Stomach (tissue), 9 donors: ENCODE data around the gene UGT2B17. TPM values are rescaled to one million over a fixed set of nuclear protein-coding genes. Genes with fewer than 3 reads are reported as not detected.

ENCODE experiments used
- DNase-seq, 2 donors: peaks; one replicate each; pipeline versions ENCODE4 v3.0.0 to v3.0.0-alpha.2; 2013 to 2019
- H3K27ac ChIP-seq, 5 donors: fragments of 200-600 bp in 4 of 5; sonication (generic) in 4 of 5; one replicate each; pipeline ENCODE4 v1.5.1; 2013 to 2019; ENCODE audit warnings: mild to moderate bottlenecking in 1 of 5, moderate library complexity in 1 of 5
- H3K27me3 ChIP-seq, 3 donors: fragments of 200-600 bp; sonication (generic); one replicate each; pipeline ENCODE4 v1.5.1; 2017 to 2019; ENCODE audit warnings: mixed run types in 1 of 3
- H3K36me3 ChIP-seq, 4 donors: fragments of 200-600 bp; sonication (generic); 1 replicate in 3 of 4; 2 replicates in 1 of 4; pipeline ENCODE4 v1.5.1; 2016 to 2019
- H3K4me1 ChIP-seq, 4 donors: fragments of 200-600 bp; sonication (generic); one replicate each; pipeline ENCODE4 v1.5.1; 2016 to 2019
- H3K4me3 ChIP-seq, 4 donors: fragments of 200-600 bp; sonication (generic) in 3 of 4; one replicate each; pipeline ENCODE4 v1.5.1; 2016 to 2019; ENCODE audit warnings: mild to moderate bottlenecking in 1 of 4
- H3K9me3 ChIP-seq, 4 donors: fragments of 200-600 bp; sonication (generic); one replicate each; pipeline ENCODE4 v1.5.1; 2016 to 2019
- CTCF ChIP-seq, 7 experiments: fragments of 450-650 bp in 4 of 7; fragments of 200-600 bp in 3 of 7; sonication (generic) in 3 of 7; IDR thresholded peaks; one replicate each; pipeline ENCODE4 v1.5.1; 2016 to 2019; ENCODE audit warnings: antibody characterized with exemption in 7 of 7, control low read depth in 2 of 7, mild to moderate bottlenecking in 1 of 7
- EP300 ChIP-seq: sonication (generic); formaldehyde crosslinking; IDR thresholded peaks from one replicate; pipeline ENCODE4 v1.6.1; 2017; ENCODE audit warnings: antibody characterized with exemption
- POLR2A ChIP-seq, 4 donors: fragments of 450-650 bp; IDR thresholded peaks; one replicate each; pipeline ENCODE4 v1.6.1; 2016; ENCODE audit warnings: antibody characterized with exemption in 4 of 4, control low read depth in 2 of 4, mild to moderate bottlenecking in 1 of 4, moderate library complexity in 1 of 4
- POLR2AphosphoS5 ChIP-seq, 3 donors: sonication (generic); formaldehyde crosslinking; IDR thresholded peaks; one replicate each; pipeline ENCODE4 v1.6.1; 2016; ENCODE audit warnings: antibody characterized with exemption in 3 of 3
- WGBS, 5 donors: extraction: QIAGEN DNeasy Blood & Tissue Kit in 3 of 5; methylation state at CpG; one replicate each; pipeline versions ENCODE4 v1.1.5 to v1.1.7; 2013 to 2018; 5-methylcytosine and 5-hydroxymethylcytosine counted together
- intact Hi-C: fragments of 100-400 bp; cut with DNase I; formaldehyde crosslinking; loops from one replicate; pipeline ENCODE4 v1.15.1; 2023; ENCODE audit warnings: low total_unique reads
- polyA plus RNA-seq, 3 donors: library from polyadenylated mRNA; stranded (reverse); fragments of 200-250 nt; gene quantifications; one replicate each; pipeline ENCODE4 v1.2.3, GENCODE V29; 2013
- total RNA-seq, 5 donors: library from RNA; depleted of rRNA; stranded (reverse); fragments of >200 nt; gene quantifications; one replicate each; pipeline versions ENCODE4 v1.1.0 to v1.2.3, GENCODE V29; 2014 to 2016
- donor health status: healthy with polysubstance abuse.
- donor health status: Bipolar disorder and iron deficiency.
- donor health status: healthy.

The UGT2B17 gene
- total and polyA plus RNA-seq, 8 donors, result 0.40 TPM; not detected in 7

- no peak for DNase-seq
Measured at GRCh38 chr4:68489338-68489737, 86.8 kb downstream of the UGT2B17 start.

More at GRCh38 chr4:68489338-68489737, 86.8 kb downstream of the UGT2B17 start:
- 43 to 93% (median 67%) methylated on average over 2 to 5 of the region's 5 CpGs for WGBS, 5 donors
- H3K4me1 ChIP-seq, result peaks cover 0 to under 1% (median 0%) of the 10 kb centered on the region in 4 donors
- H3K27ac ChIP-seq, result no peak overlapping the region
- no peak for TF ChIP-seq CTCF (IDR thresholded peaks at IDR 0.05)
- no peak for TF ChIP-seq POLR2A (IDR thresholded peaks at IDR 0.05)
- TF ChIP-seq POLR2AphosphoS5 (IDR thresholded peaks at IDR 0.05), result no peak
- TF ChIP-seq EP300, result no peak
- no peak overlapping the region for H3K4me3 ChIP-seq
- no peaks in the 10 kb centered on the region for H3K36me3 ChIP-seq
- H3K9me3 ChIP-seq, result no peaks in the 10 kb centered on the region
- H3K27me3 ChIP-seq, result no peaks in the 10 kb centered on the region
- intact Hi-C loops, result no loop called here

Other genes starting within 250 kb of the UGT2B17 start
- 100 to 1,000 TPM in 1 of 5 donors, 10 to 100 TPM in 4; 37.2 to 113 (median 89.3) TPM for gene YTHDC1, start 226.2 kb downstream of the UGT2B17 start, total RNA-seq
- 10 to 100 TPM; 22.9 to 33.2 (median 29.5) TPM for gene YTHDC1, start 226.2 kb downstream of the UGT2B17 start, polyA plus RNA-seq
- gene TMPRSS11E, start 128.9 kb downstream of the UGT2B17 start, total RNA-seq, result under 1 TPM in 1 of 5 donors, not detected in 4; 0.37 TPM
- gene TMPRSS11E, start 128.9 kb downstream of the UGT2B17 start, polyA plus RNA-seq, result 10 to 100 TPM in 1 of 3 donors, under 1 TPM in 1, not detected in 1; 0.31 to 49.9 TPM
- 10 to 100 TPM in 3 of 5 donors, not detected in 2; 16.1 to 51.0 (median 25.8) TPM for gene UGT2B15, start 94.3 kb upstream of the UGT2B17 start, total RNA-seq
- gene UGT2B15, start 94.3 kb upstream of the UGT2B17 start, polyA plus RNA-seq, result 10 to 100 TPM in 2 of 3 donors, 1 to 10 TPM in 1; 8.9 to 41.5 (median 16.5) TPM
- under 1 TPM in 1 of 5 donors, not detected in 4; 0.29 TPM for gene UGT2B10, start 239.7 kb upstream of the UGT2B17 start, total RNA-seq
- not detected for gene UGT2B10, start 239.7 kb upstream of the UGT2B17 start, polyA plus RNA-seq